Tibial nerve (tissue), 4 donors: ENCODE data around the gene ANK2.

Experiments used
- EP300 ChIP-seq, 2 donors: sonication (generic); formaldehyde crosslinking; IDR thresholded peaks; one replicate each; pipeline ENCODE4 v1.6.1; 2017; ENCODE audit warnings: antibody characterized with exemption in 2 of 2, mild to moderate bottlenecking in 1 of 2
- POLR2A ChIP-seq, 2 donors: fragments of 450-650 bp; IDR thresholded peaks; one replicate each; pipeline ENCODE4 v1.6.1; 2017; ENCODE audit warnings: antibody characterized with exemption in 2 of 2, mild to moderate bottlenecking in 2 of 2, moderate library complexity in 2 of 2
- TF ChIP-seq, protein P1 (sequence below), 5 experiments: fragments of 200-600 bp in 3 of 5; fragments of 450-650 bp in 2 of 5; sonication (generic) in 3 of 5; IDR thresholded peaks; one replicate each; pipeline ENCODE4 v1.5.1; 2016 to 2019; ENCODE audit warnings: antibody characterized with exemption in 5 of 5, mild to moderate bottlenecking in 3 of 5, moderate library complexity in 2 of 5

DNA sequence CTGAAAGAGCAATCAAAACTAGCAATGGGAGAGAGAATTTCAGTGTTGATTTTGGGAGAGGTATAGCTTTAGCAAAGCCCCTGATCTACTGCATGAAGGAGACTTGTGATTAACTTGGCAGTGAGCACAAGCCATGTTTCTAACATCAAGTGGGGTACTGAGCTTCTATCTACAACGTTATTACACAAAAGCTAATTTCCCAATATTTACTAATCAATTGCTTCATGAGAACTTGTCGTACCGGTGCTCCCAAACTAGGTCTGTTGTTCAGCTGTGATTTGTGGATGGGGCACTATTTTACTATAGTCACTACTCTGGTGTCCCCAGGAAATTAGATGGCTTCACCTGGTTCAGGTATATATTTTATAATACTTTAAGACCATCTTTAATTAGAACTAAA is 16.2 kb downstream of the ANK2 start:
- TF ChIP-seq, protein P1, sequence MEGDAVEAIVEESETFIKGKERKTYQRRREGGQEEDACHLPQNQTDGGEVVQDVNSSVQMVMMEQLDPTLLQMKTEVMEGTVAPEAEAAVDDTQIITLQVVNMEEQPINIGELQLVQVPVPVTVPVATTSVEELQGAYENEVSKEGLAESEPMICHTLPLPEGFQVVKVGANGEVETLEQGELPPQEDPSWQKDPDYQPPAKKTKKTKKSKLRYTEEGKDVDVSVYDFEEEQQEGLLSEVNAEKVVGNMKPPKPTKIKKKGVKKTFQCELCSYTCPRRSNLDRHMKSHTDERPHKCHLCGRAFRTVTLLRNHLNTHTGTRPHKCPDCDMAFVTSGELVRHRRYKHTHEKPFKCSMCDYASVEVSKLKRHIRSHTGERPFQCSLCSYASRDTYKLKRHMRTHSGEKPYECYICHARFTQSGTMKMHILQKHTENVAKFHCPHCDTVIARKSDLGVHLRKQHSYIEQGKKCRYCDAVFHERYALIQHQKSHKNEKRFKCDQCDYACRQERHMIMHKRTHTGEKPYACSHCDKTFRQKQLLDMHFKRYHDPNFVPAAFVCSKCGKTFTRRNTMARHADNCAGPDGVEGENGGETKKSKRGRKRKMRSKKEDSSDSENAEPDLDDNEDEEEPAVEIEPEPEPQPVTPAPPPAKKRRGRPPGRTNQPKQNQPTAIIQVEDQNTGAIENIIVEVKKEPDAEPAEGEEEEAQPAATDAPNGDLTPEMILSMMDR (IDR thresholded peaks at IDR 0.05): no peak
- no peak for TF ChIP-seq POLR2A (IDR thresholded peaks at IDR 0.05)
- TF ChIP-seq EP300 (IDR thresholded peaks at IDR 0.05): no peak
